Measurements from ENCODE around the gene UBXN10.

The UBXN10 gene

DNA sequence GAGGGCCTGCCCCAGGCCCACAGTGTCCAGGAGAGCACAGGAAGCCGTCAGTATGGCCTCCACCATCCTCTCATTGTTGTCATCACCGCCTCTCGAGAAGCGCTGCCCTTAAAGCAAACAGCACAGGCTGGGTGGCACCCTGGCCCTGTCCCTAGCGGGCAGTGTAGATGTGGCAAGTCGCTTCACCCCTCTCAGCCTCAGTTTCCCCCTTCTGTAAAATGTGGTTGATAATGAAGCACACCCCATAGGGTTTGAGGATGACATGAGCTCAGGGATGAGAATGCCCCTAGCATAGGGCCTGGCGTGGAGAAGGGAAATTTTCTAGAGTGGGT, 33.3 kb upstream of the UBXN10 start:
- DNase-seq = no peak

DNA sequence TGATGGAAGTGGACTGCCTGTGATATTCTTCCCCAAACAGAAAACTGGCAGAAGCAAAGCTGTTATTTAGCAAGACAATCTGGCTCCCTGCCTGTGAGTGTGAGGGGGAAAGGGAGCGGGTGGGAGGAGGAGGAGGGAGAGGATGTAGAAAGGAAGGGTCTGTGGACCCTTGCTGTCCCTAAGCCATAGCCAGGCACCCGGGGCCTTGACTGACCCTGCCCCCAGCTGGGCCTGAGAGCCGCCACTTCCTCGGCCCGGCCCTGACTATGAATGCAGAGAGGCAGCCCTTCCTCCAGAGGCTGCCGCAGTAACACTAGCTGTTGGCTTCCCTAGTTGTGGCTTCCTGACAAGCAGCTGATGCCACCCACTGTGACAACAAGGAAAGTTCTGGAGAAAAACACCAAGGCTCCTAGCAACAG, 32.9 kb upstream of the UBXN10 start:
- no peak for DNase-seq

DNA sequence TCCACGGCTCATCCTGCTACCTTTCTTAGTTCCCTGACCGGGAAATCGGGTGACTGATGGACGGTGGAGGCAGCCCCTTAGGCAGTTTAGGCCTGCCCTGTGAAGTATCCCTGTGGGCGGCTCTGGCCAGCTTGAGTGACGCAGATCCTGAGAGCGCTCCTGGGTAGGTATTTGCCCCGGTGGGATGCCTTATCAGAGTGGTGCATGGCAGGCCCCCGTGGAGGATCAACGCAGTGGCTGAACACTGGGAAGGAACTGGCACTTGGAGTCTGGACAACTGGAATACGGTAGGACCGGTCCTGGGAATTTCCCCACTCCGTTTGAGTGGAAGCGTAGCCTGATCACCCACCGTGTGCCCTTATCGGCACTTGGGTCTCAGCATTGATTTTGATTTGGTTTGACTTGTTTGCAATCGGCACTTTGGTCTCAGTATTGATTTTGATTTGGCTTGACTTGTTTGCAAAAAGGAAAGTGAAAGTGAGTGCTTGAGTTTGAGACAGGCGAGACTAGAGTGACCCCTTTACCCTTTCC, 31.5 kb upstream of the UBXN10 start:
- no peak for DNase-seq

DNA sequence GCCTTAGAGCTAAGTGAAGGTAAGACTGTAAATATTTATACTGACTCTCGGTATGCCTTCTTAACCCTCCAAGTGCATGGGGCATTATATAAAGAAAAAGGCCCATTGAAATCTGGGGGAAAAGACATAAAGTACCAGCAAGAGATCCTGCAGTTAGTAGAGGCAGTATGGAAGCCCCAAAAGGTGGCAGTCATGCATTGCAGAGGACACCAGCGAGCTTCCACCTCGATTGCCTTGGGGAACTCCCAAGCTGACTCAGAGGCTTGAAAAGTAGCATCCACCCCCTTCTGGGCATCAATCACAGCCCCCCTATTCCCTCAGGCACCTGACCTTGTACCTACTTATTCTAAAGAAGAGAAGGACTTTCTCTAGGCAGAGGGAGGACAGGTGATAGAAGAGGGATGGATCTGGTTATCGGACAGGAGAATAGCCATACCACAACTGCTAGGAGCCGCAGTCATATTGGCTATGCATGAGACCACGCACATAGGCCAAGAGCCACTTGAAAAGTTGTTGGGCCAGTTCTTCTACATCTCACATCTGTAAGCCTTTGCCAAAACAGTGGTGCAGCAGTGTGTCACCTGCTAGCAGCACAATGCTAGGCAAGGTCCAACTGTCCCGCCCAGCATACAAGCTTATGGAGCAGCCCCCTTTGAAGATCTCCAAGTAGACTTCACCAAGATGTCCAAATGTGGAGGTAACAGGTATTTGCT, 27.4 kb upstream of the UBXN10 start:
- DNase-seq = peak; percentile 24

DNA sequence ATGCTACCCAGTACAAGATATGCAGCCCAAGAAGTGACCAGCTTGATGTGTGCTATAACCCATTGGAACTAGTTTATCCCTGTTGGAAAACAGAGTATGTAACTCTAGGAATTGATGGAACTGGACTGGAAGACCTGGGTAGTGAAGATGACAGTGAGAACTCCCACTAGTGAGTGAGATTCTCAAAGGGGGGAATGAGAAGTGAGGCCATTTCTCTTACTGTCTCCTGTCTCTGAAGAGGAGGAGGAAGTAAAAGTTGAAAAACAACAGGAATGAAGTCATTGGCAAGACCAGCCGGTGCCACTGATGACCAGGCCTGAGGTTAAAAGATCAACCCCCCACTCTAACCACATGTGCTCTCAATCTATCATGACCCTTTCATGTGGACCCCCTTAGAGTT, 25.9 kb upstream of the UBXN10 start:
- no peak for DNase-seq

DNA sequence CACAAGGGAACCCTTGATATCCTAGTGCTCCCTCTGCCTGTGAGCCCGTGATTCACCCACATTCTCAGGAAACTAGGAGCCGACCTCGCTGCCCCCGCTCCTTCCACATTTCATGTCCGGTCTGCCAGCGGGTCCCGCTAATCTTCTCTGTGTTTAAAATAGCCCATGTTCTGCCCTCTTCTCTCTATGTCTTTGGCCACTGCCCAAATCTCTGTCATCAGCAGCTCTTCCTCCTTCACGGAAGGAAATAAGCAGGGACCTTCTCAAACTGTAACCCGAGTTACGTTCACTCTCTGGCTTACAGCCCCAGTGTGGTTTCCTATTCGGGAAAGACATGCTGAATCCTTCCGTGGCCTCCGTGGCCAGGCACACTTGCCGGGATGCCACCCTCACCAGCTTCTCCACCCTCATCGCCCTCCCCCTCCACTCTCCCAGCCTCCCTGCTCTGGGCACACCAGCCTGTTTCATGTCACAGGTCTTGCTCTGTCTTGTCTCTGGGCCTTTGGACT, 21.1 kb upstream of the UBXN10 start:
- no peak for DNase-seq

DNA sequence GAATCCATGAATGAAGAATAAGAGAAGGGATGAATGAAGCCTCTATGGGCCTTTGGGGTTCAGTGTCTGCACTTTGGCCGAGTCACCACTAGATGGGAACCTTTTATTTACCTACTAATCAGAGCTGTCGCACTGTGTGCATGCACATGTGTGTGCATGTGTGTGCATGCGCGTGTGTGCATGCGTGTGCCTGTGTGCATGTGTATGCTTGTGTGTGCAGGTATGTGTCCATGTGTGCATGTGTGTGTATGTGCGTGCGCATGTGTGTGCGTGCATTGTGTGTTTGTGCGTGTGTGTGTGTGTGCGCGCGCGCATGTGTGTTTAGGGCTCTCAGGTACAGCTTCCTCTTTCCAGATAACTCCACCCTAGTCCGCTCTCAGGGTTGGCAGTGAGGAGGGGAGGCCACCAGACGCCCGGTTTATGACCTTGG, 20.4 kb upstream of the UBXN10 start:
- DNase-seq = no peak

DNA sequence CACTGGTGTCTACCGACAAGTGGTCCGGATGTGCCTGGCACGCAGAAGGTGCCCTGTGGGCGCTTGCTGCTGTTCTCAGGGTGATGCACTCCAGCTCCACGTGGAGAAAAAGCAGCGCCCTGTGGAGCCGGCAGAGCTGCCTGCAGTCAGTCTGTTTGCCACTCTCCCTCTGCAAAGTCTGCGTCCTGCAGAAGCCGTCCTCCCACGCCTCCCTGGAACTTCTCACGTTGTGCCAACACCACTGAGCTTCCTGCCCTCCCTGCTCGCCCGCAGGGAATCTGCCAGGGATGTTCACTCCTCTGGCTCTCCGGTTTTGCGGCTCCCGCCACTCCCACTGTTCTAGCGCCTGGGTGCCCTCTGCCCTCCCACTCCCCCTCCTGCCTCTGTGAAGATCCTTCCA, 19.8 kb upstream of the UBXN10 start:
- DNase-seq = no peak

DNA sequence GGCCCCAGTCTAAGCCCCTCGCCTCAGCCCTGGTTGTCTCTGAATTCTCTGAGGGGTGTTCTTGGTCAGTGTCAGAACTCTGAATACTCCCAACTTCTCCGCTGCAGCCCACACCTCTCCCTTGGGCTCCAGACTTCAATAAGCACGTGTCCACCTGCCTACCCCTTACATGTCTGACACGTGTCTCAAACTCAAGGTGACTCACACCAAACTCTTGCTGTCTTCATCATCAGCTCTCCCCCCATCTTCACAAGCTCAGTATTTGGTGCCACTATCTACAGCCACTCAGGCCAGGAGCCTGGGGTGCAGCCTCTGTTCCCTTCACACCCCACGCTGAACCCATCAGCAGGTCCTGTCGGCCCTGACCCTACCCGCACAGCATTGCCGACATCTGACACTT, 18.8 kb upstream of the UBXN10 start:
- DNase-seq = no peak

DNA sequence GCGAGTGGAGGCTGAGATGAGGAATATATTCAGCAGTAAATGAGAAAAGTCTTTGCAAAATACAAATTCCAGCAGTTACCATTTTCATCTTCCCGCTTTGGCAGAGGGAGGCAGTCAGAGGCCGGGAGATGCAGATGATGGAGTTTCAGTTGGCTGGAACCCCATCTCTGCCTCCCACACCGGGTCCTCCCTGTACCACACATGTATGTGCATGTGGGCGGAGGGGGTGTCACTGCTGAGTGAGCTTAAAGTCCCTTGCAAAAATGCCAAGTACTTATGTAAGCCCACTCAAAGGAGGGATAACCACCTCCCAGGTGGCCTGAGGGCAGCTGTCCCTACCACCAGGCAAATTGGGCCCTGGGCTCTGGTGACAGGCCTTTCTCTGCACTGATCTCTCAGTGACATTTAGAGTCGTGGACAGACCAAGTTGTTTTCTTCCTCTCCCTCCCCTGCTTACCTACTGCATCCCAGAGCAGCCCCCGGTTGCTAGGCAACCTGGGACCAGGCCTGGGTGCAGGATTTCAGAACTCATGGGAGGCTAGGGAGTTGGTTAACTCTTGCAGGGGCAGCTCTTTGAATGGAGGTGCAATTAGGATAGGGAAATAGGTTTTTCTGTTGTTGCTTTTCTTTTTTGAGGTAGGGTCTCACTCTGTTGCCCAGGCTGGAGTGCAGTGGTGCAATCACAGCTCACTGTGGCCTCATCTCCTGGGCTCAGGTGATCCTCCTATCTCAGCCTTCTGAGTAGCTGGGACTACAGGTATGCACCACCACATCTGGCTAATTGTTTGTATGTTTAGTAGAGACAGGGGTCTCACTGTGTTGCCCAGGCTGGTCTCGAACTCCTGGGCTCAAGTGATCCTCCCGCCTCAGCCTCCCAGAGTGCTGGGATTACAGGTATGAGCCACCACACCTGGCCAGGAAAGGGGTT, 17.1 kb upstream of the UBXN10 start:
- DNase-seq = no peak

DNA sequence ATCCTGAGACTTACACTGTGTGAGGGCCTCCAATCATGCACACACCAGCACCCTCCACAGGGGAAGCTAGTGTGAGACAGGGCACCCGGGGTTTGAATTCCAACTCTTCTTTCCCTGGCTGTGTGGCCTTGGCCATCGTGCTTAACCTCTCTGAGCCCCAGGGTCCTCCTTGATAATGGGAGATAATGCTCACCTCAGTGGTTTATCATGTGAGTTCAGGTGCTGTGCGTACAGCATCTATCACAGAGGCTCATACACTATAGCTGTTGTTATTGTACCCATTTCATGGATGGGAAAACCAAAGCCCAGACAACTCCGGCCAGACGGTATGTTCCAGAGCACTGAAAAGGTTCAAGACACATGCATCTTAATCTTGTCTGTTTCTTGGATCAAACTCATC, 16.0 kb upstream of the UBXN10 start:
- no peak for DNase-seq

DNA sequence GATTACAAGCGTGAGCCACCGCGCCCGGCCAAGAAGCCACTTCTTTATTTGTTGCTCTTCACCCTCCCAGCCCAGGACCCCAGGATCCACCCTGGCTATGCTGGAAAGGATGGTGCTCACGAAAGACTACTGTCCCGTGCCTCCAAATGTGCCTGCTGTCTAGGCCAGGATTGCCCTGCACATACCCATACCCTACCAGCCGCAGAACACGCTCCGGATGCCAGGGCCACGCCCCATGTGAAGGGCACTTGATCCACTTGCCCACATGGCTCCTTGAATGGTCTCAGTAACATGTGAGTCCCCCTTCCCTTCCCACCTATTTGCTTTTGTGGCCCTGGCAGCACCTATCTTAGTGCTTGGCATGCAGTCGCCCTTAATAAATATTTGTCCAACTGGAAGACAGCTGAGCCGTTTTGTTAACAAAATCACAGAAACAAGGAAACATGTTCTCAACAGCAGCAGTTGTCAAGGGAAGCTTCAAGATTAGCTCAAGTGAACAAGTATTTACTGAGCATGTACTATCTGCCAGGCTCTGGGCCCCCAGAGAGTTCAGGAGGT, 13.8 kb upstream of the UBXN10 start:
- DNase-seq = no peak

DNA sequence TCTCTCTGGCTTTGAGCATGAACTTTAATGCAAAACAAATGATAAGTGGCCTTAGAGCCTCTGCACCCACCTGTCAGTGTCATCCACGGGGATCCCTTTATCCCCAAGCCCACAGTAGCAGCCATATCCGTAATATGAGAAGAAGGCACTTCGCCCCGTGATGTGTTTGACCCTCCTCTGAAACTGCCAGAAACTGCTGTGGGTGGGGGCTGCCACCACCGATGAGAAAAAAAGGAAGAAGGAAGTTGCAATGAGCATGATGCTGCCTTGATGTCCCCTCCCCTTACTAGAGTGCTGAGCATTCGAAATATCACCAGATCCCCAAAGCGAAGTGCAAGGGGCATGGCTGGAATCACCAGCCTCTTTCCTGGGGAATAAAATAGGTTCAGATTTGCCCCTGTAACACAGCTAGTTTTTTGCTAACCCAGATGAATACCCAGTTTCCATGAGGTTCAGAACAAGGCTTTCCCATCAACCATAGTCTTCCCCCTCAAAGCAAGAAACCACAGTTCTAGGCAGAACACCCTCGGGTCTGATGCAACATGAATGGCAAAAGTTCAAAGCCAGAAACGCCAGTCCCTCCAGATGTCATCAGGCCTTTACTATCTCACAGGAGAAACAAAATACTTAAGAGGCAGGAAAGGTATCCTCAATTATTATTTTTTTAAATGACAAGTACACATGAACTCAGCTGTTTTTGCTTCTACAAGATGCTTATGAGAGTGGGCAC, 10.8 kb upstream of the UBXN10 start:
- no peak for DNase-seq

DNA sequence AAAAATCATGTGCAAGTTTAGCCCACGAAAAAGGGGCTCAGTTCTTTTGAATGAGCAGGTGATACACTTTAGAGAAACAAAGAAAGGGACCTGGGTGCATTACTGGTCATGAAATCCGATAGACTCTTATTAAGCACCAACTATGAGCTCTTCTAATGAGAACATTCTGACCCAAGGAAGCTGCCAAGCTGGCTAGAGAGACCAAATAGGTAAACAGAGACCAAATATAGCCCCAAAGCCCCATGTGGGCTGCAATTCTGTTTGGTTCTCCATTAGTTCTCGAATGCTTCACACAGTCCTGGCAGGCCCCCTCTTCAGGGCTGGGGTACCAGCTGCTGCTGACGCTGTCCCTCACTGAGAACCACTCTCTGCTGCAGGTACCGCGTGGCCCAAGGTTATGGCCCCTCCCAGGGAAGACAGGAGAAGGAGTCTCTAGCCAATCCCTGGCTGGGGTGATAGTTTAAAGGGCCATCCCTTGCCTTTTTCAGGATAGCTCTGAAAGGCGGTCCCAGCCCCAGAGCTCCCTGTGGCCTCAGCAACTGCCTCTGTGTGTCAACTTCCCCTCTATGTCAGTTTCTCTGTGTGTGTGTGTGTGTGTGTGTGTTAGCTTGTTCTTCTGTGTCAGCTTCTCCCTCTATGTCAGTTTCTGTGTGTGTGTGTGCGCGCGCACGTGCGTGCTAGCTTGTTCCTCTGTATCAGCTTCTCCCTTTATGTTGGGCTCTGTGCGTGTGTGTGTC, 7.1 kb upstream of the UBXN10 start:
- no peak for DNase-seq

DNA sequence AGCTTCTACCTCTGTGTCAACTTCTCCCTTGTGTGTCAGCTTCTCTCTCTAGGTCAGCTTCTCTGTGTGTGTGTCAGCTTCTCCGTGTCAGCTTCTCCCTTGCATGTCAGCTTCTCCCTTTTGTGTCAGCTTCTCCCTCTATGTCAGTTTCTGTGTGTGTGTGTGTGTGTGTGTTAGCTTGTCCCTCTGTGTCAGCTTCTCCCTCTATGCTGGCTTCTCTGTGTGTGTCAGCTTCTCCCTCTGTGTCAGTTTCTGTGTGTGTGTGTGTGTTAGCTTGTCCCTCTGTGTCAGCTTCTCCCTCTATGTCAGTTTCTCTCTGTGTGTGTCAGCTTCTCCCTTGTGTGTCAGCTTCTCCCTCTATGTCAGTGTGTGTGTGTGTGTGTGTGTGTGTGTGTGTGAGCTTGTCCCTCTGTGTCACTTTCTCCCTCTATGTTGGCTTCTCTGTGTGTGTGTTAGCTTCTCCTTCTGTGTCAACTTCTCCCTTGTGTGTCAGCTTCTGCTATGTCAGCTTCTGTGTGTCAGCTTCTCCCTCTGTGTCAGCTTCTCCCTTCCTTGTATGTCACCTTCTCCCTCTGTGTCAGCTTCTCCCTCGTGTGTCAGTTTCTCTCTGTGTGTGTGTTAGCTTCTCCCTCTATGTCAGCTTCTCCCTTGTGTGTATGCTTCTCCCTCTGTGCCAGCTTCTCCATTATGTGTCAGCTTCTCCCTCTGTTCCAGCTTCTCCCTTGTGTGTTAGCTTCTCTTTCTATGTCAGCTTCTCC, 6.3 kb upstream of the UBXN10 start:
- DNase-seq = no peak

DNA sequence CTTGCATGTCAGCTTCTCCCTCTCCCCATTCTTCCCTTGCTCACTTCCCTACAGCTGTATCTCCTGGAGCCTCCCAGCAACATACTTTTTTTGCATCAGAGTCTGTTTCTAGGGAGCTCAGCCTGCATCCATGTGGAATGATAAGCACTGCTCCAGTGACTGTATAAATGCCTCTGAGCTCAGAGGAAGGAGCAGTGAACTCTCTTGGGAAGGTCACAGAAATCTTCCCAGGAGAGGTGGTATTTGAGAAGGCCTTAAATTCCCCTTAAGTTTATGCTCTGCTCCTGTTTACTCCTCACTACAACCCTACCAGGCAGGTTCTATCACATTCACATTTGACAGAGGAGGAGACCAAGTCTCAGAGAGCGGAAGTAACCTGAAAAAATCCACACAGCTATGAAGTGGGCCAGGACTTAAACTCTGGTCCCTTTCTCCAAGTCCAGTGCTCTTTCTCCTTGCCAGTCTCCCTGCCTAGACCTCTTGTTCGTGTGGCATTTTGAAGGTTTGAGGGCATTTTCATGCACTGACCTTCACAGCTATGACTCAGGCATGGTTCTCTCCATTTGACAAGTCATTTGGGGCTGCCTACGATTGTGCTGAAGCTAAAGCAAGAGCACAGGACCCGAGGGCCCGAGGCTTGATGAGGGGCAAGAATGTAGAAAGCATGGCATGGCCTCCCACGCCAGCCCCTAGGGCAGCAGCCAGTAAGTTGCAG, 5.6 kb upstream of the UBXN10 start:
- DNase-seq = no peak

DNA sequence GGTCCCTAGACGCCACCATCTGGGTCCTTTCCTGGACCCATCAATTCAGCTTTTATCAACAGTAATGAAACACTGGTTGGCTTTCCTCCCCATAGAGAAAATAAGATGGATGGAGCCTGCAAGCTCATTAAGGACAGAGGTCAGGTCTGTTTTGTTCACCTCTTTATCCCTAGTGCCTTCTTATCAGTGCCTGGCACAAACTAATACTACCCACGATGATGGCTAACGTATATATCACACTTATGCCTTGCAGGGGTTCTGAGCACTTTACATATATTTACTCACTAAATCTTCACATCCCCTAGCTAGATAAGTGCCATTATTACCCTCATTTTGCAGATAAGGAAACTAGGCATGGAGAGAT, 5.1 kb upstream of the UBXN10 start:
- no peak for DNase-seq

DNA sequence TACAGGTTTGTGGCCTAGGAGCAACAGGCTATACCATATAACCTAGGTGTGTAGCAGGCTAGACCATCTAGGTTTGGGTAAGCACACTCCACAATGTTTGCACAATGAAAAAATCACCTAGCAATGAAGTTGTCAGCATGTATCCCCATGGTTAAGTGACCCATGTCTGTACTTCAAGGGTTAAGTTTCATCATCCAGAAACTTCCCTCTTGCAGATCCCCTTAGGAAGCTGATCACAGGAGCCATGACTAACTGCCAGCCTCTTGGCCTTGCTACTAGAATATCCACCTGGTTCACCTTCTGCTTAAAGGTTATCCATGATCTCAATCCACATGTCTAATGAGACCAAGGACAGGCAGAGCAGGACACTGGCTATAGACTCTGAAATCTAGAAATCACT, 3.5 kb upstream of the UBXN10 start:
- no peak for DNase-seq

DNA sequence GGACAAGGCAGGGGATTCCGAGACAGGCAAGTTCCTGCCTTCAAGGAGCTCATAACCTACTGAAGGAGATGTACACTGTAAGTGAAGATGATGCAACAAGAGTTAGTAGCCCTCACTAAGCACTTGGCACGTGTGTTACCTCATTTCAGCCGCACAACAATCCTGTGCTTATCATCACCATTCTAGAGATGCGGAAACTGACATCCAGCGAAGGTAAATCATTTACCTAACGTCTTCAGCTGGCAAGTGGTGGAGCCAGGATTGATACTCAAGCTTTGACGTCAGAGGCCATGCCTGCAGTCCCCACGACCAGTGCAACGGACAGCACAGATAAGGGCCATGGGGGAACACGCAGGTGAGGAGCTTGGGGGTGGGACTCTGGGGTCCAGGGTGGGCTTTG, 2.9 kb upstream of the UBXN10 start:
- DNase-seq = no peak

DNA sequence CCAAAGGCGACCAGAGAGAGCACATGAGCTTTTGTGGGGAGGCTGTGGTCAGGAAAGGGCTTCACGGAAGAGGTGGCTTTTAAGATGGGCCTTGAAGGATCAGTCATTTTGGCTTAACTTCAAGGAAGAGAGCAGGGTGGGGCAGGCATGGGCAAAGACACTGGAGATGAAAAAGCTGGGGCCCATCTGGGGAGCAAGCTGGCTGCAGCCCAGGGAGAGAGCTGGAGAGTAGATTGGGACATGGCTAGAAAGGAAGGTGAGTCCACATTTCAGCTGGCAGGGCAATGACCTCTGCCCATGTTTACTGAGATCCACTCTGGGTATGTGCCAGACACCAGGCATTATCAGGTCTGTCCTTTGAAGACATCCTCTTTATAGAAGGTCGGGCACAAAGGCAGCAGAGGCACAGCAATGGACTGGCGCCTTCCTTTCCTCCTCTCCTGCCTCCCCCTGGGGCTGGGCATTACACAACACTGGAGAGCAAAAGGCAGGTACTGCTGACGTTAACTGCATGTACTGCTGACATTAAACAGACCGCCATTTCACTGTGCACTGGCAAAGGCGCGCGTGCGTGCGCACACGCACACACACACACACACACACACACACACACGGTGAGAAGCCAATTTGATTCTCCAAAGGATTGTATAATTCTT, 2.2 kb upstream of the UBXN10 start:
- no peak for DNase-seq
